Measurements from ENCODE around the gene KCNK4. TPM values are rescaled to one million over a fixed set of nuclear protein-coding genes. Genes with fewer than 3 reads are reported as not detected.

KCNK4 gene
- total and polyA plus RNA-seq, 2 of the 13 experiments (the other 11 are each of a cell fraction or from before 2014, with no cell fraction given) = not detected

DNA sequence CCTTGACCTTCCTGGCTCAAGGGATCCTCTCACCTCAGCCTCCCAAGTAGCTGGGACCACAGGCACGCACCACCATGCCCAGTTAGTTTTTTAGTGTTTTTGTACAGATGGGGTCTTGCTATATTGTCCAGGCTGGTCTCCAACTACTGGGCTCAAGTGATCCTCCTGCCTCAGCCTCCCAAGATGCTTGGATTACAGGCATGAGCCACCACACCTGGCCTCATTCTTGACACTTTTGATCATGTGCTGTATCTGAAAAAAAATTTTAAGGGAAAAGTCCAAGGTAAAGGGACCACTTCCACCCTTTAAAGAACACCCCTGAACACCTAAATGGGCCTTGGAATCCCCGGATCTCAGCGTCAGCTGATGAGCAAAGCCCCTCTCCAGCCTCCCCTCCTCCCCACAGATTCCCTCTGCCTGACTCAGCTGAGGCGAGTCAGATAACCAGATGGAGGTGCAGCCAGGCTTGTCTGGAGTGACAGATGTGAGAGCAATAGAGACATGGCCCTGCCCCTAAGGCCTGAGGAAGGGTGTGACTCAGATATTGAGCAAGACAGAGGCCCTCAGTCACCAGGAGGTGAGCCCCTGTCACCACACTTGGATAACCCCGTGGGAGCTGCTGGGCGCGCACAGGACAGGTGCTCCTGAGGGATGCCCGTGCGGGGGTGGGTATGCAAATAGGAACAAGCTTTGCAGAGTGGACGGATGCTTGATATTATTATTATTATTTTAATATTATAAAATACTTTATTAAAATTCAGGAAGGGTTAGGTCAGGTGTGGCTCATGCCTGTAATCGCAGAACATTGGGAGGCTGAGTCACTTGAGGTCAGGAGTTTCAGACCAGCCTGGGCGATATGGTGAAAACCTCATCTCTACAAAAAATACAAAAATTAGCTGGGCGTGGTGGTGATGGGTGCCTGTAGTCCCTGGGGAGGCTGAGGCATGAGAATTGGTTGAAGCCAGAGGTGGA lies 43.9 kb downstream of the KCNK4 start (continued):
- TF ChIP-seq ZNF414 (CRISPR knock-in tag; IDR thresholded peaks at IDR 0.05) (no peak), HOXA9 (CRISPR knock-in tag; IDR thresholded peaks at IDR 0.05; ENCODE audit: borderline replicate concordance) (no peak), ZNF558 (CRISPR knock-in tag; IDR thresholded peaks at IDR 0.05; ENCODE audit: borderline replicate concordance) (no peak), ERF (CRISPR knock-in tag; IDR thresholded peaks at IDR 0.05) (no peak), KIAA2018 (CRISPR knock-in tag; IDR thresholded peaks at IDR 0.05; ENCODE audit: borderline replicate concordance) (no peak), TFAP4 (IDR thresholded peaks at IDR 0.05; ENCODE audit: borderline replicate concordance, low read depth) (peak; percentile 60; the same call in 1 of the 2 replicates), E2F5 (CRISPR knock-in tag; conservative IDR thresholded peaks at IDR 0.05) (no peak), FOSL1 (CRISPR knock-in tag; IDR thresholded peaks at IDR 0.05; ENCODE audit: borderline replicate concordance) (peak; percentile 46; the same call in 1 of the 2 replicates), KDM3A (CRISPR knock-in tag; IDR thresholded peaks at IDR 0.05; ENCODE audit: low read depth) (no peak), MAFF (IDR thresholded peaks at IDR 0.05; ENCODE audit: low read depth, low read length) (peak; percentile 6; the same call in 1 of the 2 replicates), ZNF430 (CRISPR knock-in tag; IDR thresholded peaks at IDR 0.05) (no peak), STAG1 (CRISPR knock-in tag; IDR thresholded peaks at IDR 0.05) (no peak), PTBP1 (IDR thresholded peaks at IDR 0.05; ENCODE audit: low read depth, low read length, poor library complexity, severe bottlenecking) (no peak), ZNF883 (CRISPR knock-in tag; IDR thresholded peaks at IDR 0.05; ENCODE audit: not compliant biosample characterization) (no peak), ZSCAN30 (CRISPR knock-in tag; IDR thresholded peaks at IDR 0.05) (no peak), ZNF121 (CRISPR knock-in tag; IDR thresholded peaks at IDR 0.05) (peak; percentile 86; the same call in 1 of the 2 replicates), RARA (CRISPR knock-in tag; IDR thresholded peaks at IDR 0.05) (0 out of 2 replicates have a peak, but pooled peaks have one; percentile 13), ZKSCAN1 (IDR thresholded peaks at IDR 0.05; ENCODE audit: low read length) (no peak), U2AF2 (IDR thresholded peaks at IDR 0.05; ENCODE audit: low read depth, low read length) (no peak)

Data from HepG2 (cell line).